CD4-positive, alpha-beta T cell treated with Interleukin-17A for 4 hours (primary cell): ENCODE measurements around the gene KCNQ1.

Source experiments
- DNase-seq: peaks from one replicate; pipeline ENCODE4 v3.0.0-alpha.2; 2020; ENCODE audit warnings: mixed read lengths

The KCNQ1 gene

GRCh38 chr11:2836315-2837095 lies 391.7 kb downstream of the KCNQ1 start:
- no peak for DNase-seq

GRCh38 chr11:2837096-2837601 lies 392.3 kb downstream of the KCNQ1 start:
- no peak for DNase-seq

GRCh38 chr11:2837651-2838050 lies 392.8 kb downstream of the KCNQ1 start:
- DNase-seq = no peak

GRCh38 chr11:2838091-2838490 lies 393.3 kb downstream of the KCNQ1 start:
- DNase-seq = no peak

- no peak for DNase-seq
Observed at GRCh38 chr11:2838676-2839294, 394.0 kb downstream of the KCNQ1 start.

GRCh38 chr11:2839395-2839943 lies 394.7 kb downstream of the KCNQ1 start:
- DNase-seq = no peak

GRCh38 chr11:2841411-2842190 lies 396.8 kb downstream of the KCNQ1 start:
- no peak for DNase-seq

GRCh38 chr11:2842876-2843275 lies 398.1 kb downstream of the KCNQ1 start:
- DNase-seq = no peak

- no peak for DNase-seq
Observed at GRCh38 chr11:2843551-2843950, 398.7 kb downstream of the KCNQ1 start.

GRCh38 chr11:2844116-2844842 lies 399.5 kb downstream of the KCNQ1 start:
- DNase-seq = no peak

- DNase-seq = no peak
Observed at GRCh38 chr11:2844996-2845395, 400.2 kb downstream of the KCNQ1 start.

GRCh38 chr11:2846056-2846455 lies 401.2 kb downstream of the KCNQ1 start:
- no peak for DNase-seq

GRCh38 chr11:2846470-2846869 lies 401.7 kb downstream of the KCNQ1 start:
- DNase-seq = no peak

- no peak for DNase-seq
Observed at GRCh38 chr11:2847561-2847960, 402.8 kb downstream of the KCNQ1 start.

- DNase-seq = no peak
Observed at GRCh38 chr11:2848497-2848896, 403.7 kb downstream of the KCNQ1 start.

- no peak for DNase-seq
Observed at GRCh38 chr11:2849994-2850770, 405.4 kb downstream of the KCNQ1 start.

- DNase-seq = no peak
Observed at GRCh38 chr11:2853401-2853800, 408.6 kb downstream of the KCNQ1 start.

- no peak for DNase-seq
Observed at GRCh38 chr11:2853997-2854560, 409.3 kb downstream of the KCNQ1 start.

GRCh38 chr11:2855162-2855561 lies 410.4 kb downstream of the KCNQ1 start:
- no peak for DNase-seq

GRCh38 chr11:2857276-2857675 lies 412.5 kb downstream of the KCNQ1 start:
- DNase-seq = no peak

- DNase-seq = no peak
Observed at GRCh38 chr11:2857918-2858317, 413.1 kb downstream of the KCNQ1 start.
